HEK293 (cell line): ENCODE data around the gene PIEZO1.

ENCODE experiments used
- FEZF1 ChIP-seq: fragments of 450-650 bp; formaldehyde crosslinking; IDR thresholded peaks from 2 replicates; pipeline ENCODE4 v1.5.1; 2016; ENCODE audit warnings: missing biosample characterization, missing genetic modification characterization
- INSM2 ChIP-seq: fragments of 450-650 bp; formaldehyde crosslinking; IDR thresholded peaks from 2 replicates; pipeline ENCODE4 v1.5.1; 2016; ENCODE audit warnings: missing biosample characterization, missing genetic modification characterization
- KLF16 ChIP-seq: fragments of 450-650 bp; formaldehyde crosslinking; IDR thresholded peaks from 2 replicates; pipeline ENCODE4 v1.5.1; 2017; ENCODE audit warnings: missing biosample characterization, missing genetic modification characterization
- KLF8 ChIP-seq: fragments of 450-650 bp; formaldehyde crosslinking; IDR thresholded peaks from 2 replicates; pipeline ENCODE4 v1.5.1; 2016; ENCODE audit warnings: missing biosample characterization, missing genetic modification characterization
- OVOL3 ChIP-seq: fragments of 450-650 bp; formaldehyde crosslinking; IDR thresholded peaks from 2 replicates; pipeline ENCODE4 v1.5.1; 2016; ENCODE audit warnings: missing biosample characterization, missing genetic modification characterization
- PRDM6 ChIP-seq: fragments of 450-650 bp; formaldehyde crosslinking; IDR thresholded peaks from 2 replicates; pipeline ENCODE4 v1.5.1; 2017; ENCODE audit warnings: missing biosample characterization, missing genetic modification characterization
- ZEB2 ChIP-seq: fragments of 450-650 bp; formaldehyde crosslinking; IDR thresholded peaks from 2 replicates; pipeline ENCODE4 v1.5.1; 2016; ENCODE audit warnings: missing biosample characterization, missing genetic modification characterization
- ZNF10 ChIP-seq: fragments of 450-650 bp; formaldehyde crosslinking; IDR thresholded peaks from 2 replicates; pipeline ENCODE4 v1.5.1; 2017; ENCODE audit warnings: missing biosample characterization, missing genetic modification characterization
- ZNF169 ChIP-seq: fragments of 450-650 bp; formaldehyde crosslinking; IDR thresholded peaks from 2 replicates; pipeline ENCODE4 v1.5.1; 2016; ENCODE audit warnings: missing biosample characterization, missing genetic modification characterization
- ZNF202 ChIP-seq: fragments of 450-650 bp; formaldehyde crosslinking; IDR thresholded peaks from 2 replicates; pipeline ENCODE4 v1.5.1; 2016; ENCODE audit warnings: missing biosample characterization, missing genetic modification characterization, borderline replicate concordance
- ZNF214 ChIP-seq: fragments of 450-650 bp; formaldehyde crosslinking; IDR thresholded peaks from 2 replicates; pipeline ENCODE4 v1.5.1; 2017; ENCODE audit warnings: missing biosample characterization, mild to moderate bottlenecking, missing genetic modification characterization, borderline replicate concordance
- ZNF23 ChIP-seq: fragments of 450-650 bp; formaldehyde crosslinking; IDR thresholded peaks from 2 replicates; pipeline ENCODE4 v1.5.1; 2016; ENCODE audit warnings: missing biosample characterization, missing genetic modification characterization, borderline replicate concordance
- ZNF501 ChIP-seq: fragments of 450-650 bp; formaldehyde crosslinking; IDR thresholded peaks from 2 replicates; pipeline ENCODE4 v1.5.1; 2016; ENCODE audit warnings: missing biosample characterization, missing genetic modification characterization
- ZNF596 ChIP-seq: fragments of 450-650 bp; IDR thresholded peaks from 2 replicates; pipeline ENCODE4 v1.5.0; 2018; ENCODE audit warnings: missing biosample characterization, mild to moderate bottlenecking, missing genetic modification characterization, moderate library complexity
- ZNF639 ChIP-seq: fragments of 450-650 bp; formaldehyde crosslinking; IDR thresholded peaks from 2 replicates; pipeline ENCODE4 v1.5.1; 2016; ENCODE audit warnings: missing biosample characterization, missing genetic modification characterization
- ZNF645 ChIP-seq: fragments of 450-650 bp; formaldehyde crosslinking; IDR thresholded peaks from 2 replicates; pipeline ENCODE4; 2016; ENCODE audit warnings: missing biosample characterization, missing genetic modification characterization
- ZNF692 ChIP-seq: fragments of 450-650 bp; formaldehyde crosslinking; IDR thresholded peaks from 2 replicates; pipeline ENCODE4 v1.5.1; 2016; ENCODE audit warnings: missing biosample characterization, missing genetic modification characterization
- ZNF777 ChIP-seq: fragments of 450-650 bp; formaldehyde crosslinking; IDR thresholded peaks from 2 replicates; pipeline ENCODE4 v1.5.1; 2017; ENCODE audit warnings: missing biosample characterization, missing genetic modification characterization, borderline replicate concordance
- ZNF791 ChIP-seq: fragments of 450-650 bp; formaldehyde crosslinking; IDR thresholded peaks from 2 replicates; pipeline ENCODE4 v1.5.1; 2016; ENCODE audit warnings: missing biosample characterization, missing genetic modification characterization
- ZNF830 ChIP-seq: fragments of 450-650 bp; IDR thresholded peaks from 2 replicates; pipeline ENCODE4 v1.5.0; 2018; ENCODE audit warnings: missing biosample characterization, missing genetic modification characterization, low read depth, mild to moderate bottlenecking, moderate library complexity
- ZNF837 ChIP-seq: fragments of 450-650 bp; formaldehyde crosslinking; IDR thresholded peaks from 2 replicates; pipeline ENCODE4 v1.5.1; 2016; ENCODE audit warnings: missing biosample characterization, missing genetic modification characterization
- TF ChIP-seq, protein P1 (sequence below): fragments of 450-650 bp; formaldehyde crosslinking; IDR thresholded peaks from 2 replicates; pipeline ENCODE4 v1.5.1; 2016; ENCODE audit warnings: missing biosample characterization, missing genetic modification characterization
- TF ChIP-seq, protein P2 (sequence below): fragments of 450-650 bp; formaldehyde crosslinking; IDR thresholded peaks from 2 replicates; pipeline ENCODE4 v1.5.1; 2016; ENCODE audit warnings: missing biosample characterization, missing genetic modification characterization
- TF ChIP-seq, protein P3 (sequence below): fragments of 450-650 bp; formaldehyde crosslinking; conservative IDR thresholded peaks from 2 replicates; pipeline ENCODE4 v1.5.1; 2016; ENCODE audit warnings: low read depth, missing biosample characterization, missing genetic modification characterization

The PIEZO1 gene

GRCh38 chr16:88785106-88785924 lies at the start of gene PIEZO1 (continued):
- TF ChIP-seq, protein P1, sequence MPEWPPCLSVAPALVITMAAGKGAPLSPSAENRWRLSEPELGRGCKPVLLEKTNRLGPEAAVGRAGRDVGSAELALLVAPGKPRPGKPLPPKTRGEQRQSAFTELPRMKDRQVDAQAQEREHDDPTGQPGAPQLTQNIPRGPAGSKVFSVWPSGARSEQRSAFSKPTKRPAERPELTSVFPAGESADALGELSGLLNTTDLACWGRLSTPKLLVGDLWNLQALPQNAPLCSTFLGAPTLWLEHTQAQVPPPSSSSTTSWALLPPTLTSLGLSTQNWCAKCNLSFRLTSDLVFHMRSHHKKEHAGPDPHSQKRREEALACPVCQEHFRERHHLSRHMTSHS (tag by site-specific recombination): no peak
- TF ChIP-seq ZNF596 (tag by site-specific recombination) (no peak; the same call in 1 of the 2 replicates), KLF16 (tag by site-specific recombination) (peak; percentile 34; the same call in 1 of the 2 replicates), ZNF645 (tag by site-specific recombination) (no peak), ZNF777 (peak; percentile 35; the same call in 1 of the 2 replicates), ZNF692 (tag by site-specific recombination) (peak; percentile 84), ZNF501 (tag by site-specific recombination) (no peak), OVOL3 (tag by site-specific recombination) (no peak), KLF8 (tag by site-specific recombination) (no peak), ZNF830 (tag by site-specific recombination) (no peak), ZNF202 (tag by site-specific recombination) (no peak), ZNF837 (tag by site-specific recombination) (no peak), ZEB2 (tag by site-specific recombination) (0 out of 2 replicates have a peak, but pooled peaks have one; percentile 41), ZNF214 (tag by site-specific recombination) (no peak), INSM2 (tag by site-specific recombination) (no peak), ZNF10 (peak; percentile 41; the same call in 1 of the 2 replicates), ZNF639 (no peak), FEZF1 (tag by site-specific recombination) (no peak), ZNF23 (tag by site-specific recombination) (no peak), ZNF169 (tag by site-specific recombination) (no peak), PRDM6 (tag by site-specific recombination) (no peak), ZNF791 (no peak)
- TF ChIP-seq, protein P2, sequence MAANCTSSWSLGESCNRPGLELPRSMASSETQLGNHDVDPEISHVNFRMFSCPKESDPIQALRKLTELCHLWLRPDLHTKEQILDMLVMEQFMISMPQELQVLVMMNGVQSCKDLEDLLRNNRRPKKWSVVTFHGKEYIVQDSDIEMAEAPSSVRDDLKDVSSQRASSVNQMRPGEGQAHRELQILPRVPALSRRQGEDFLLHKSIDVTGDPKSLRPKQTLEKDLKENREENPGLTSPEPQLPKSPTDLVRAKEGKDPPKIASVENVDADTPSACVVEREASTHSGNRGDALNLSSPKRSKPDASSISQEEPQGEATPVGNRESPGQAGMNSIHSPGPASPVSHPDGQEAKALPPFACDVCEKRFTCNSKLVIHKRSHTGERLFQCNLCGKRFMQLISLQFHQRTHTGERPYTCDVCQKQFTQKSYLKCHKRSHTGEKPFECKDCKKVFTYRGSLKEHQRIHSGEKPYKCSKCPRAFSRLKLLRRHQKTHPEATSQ (tag by site-specific recombination): no peak
- TF ChIP-seq, protein P3, sequence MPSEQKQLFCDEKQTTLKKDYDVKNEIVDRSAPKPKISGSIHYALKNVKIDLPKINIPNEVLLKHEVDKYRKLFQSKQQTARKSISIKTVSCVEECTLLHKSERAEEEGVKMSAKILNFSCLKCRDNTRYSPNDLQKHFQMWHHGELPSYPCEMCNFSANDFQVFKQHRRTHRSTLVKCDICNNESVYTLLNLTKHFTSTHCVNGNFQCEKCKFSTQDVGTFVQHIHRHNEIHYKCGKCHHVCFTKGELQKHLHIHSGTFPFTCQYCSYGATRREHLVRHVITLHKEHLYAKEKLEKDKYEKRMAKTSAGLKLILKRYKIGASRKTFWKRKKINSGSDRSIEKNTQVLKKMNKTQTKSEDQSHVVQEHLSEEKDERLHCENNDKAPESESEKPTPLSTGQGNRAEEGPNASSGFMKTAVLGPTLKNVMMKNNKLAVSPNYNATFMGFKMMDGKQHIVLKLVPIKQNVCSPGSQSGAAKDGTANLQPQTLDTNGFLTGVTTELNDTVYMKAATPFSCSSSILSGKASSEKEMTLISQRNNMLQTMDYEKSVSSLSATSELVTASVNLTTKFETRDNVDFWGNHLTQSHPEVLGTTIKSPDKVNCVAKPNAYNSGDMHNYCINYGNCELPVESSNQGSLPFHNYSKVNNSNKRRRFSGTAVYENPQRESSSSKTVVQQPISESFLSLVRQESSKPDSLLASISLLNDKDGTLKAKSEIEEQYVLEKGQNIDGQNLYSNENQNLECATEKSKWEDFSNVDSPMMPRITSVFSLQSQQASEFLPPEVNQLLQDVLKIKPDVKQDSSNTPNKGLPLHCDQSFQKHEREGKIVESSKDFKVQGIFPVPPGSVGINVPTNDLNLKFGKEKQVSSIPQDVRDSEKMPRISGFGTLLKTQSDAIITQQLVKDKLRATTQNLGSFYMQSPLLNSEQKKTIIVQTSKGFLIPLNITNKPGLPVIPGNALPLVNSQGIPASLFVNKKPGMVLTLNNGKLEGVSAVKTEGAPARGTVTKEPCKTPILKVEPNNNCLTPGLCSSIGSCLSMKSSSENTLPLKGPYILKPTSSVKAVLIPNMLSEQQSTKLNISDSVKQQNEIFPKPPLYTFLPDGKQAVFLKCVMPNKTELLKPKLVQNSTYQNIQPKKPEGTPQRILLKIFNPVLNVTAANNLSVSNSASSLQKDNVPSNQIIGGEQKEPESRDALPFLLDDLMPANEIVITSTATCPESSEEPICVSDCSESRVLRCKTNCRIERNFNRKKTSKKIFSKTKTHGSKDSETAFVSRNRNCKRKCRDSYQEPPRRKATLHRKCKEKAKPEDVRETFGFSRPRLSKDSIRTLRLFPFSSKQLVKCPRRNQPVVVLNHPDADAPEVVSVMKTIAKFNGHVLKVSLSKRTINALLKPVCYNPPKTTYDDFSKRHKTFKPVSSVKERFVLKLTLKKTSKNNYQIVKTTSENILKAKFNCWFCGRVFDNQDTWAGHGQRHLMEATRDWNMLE: no peak
